Neural cell (in vitro differentiated cells): ENCODE measurements around the gene KIF6. TPM values are rescaled to one million over a fixed set of nuclear protein-coding genes. Genes with fewer than 3 reads are reported as not detected.

Experiments
- H2AFZ ChIP-seq: fragments of 200-600, 300-800 bp; sonication (generic), shearing (Covaris generic); 2 replicates; pipeline ENCODE4 v1.6.0; 2014; ENCODE audit warnings: low read depth, mild to moderate bottlenecking, antibody characterized with exemption, low read length, moderate library complexity
- H3F3A ChIP-seq: fragments of 200-600 bp; shearing (Covaris generic); 2 replicates; pipeline ENCODE4 v1.6.1; 2016; ENCODE audit warnings: mild to moderate bottlenecking, moderate library complexity, mixed read lengths, antibody characterized with exemption, low read length; ENCODE audit not compliant: insufficient read depth, poor library complexity, severe bottlenecking
- H3K27ac ChIP-seq: fragments of 200-600, 300-800 bp; sonication (generic), shearing (Covaris generic); 2 replicates; pipeline ENCODE4 v1.5.1; 2014; ENCODE audit warnings: mild to moderate bottlenecking, low read length, moderate library complexity
- H3K27me3 ChIP-seq: fragments of 300-800, 200-600 bp; sonication (generic), shearing (Covaris generic); 2 replicates; pipeline ENCODE4 v1.6.0; 2014; ENCODE audit warnings: mild to moderate bottlenecking, low read depth, low read length, moderate library complexity; ENCODE audit not compliant: insufficient read depth
- H3K36me3 ChIP-seq: fragments of 300-800, 200-600 bp; sonication (generic), shearing (Covaris generic); 2 replicates; pipeline ENCODE4 v1.5.1; 2014; ENCODE audit warnings: mild to moderate bottlenecking, antibody characterized with exemption, low read length, moderate library complexity; ENCODE audit not compliant: insufficient read depth
- H3K4me2 ChIP-seq: fragments of 300-800, 200-600 bp; sonication (generic), shearing (Covaris generic); 2 replicates; pipeline ENCODE4 v1.6.0; 2014; ENCODE audit warnings: mild to moderate bottlenecking, low read length
- H3K4me3 ChIP-seq: fragments of 300-800, 200-600 bp; sonication (generic), shearing (Covaris generic); 2 replicates; pipeline ENCODE4 v1.5.1; 2014; ENCODE audit warnings: mild to moderate bottlenecking, low read length, moderate library complexity
- H3K79me2 ChIP-seq: fragments of 200-600 bp; shearing (Covaris generic); replicated peaks from 2 replicates; pipeline ENCODE4 v1.6.0; 2014; ENCODE audit warnings: mild to moderate bottlenecking, low read length, moderate library complexity; ENCODE audit not compliant: insufficient read depth
- H3K9ac ChIP-seq: fragments of 300-800, 200-600 bp; sonication (generic), shearing (Covaris generic); 2 replicates; pipeline ENCODE4 v1.6.1; 2016; ENCODE audit warnings: mild to moderate bottlenecking, low read length, mixed read lengths
- H3K9me2 ChIP-seq: fragments of 200-600 bp; shearing (Covaris generic); 2 replicates; pipeline ENCODE4 v1.6.1; 2016; ENCODE audit warnings: mild to moderate bottlenecking, low read length, mixed read lengths; ENCODE audit not compliant: insufficient read depth
- H3K9me3 ChIP-seq: fragments of 200-600, 300-800 bp; sonication (generic), shearing (Covaris generic); 2 replicates; pipeline ENCODE4 v1.6.1; 2016; ENCODE audit warnings: mild to moderate bottlenecking, mixed run types, low read length, moderate library complexity, mixed read lengths
- H4K20me1 ChIP-seq: fragments of 200-600 bp; shearing (Covaris generic); 2 replicates; pipeline ENCODE4 v1.6.1; 2016; ENCODE audit warnings: mild to moderate bottlenecking, mixed run types; ENCODE audit not compliant: insufficient read depth
- CTCF ChIP-seq: fragments of 450-650 bp; IDR thresholded peaks from 2 replicates; pipeline ENCODE4 v1.5.1; 2014; ENCODE audit warnings: antibody characterized with exemption, mild to moderate bottlenecking, moderate library complexity; ENCODE audit not compliant: poor library complexity, severe bottlenecking
- EP300 ChIP-seq: fragments of 450-650 bp; conservative IDR thresholded peaks from 2 replicates; pipeline ENCODE4 v1.6.1; 2014; ENCODE audit warnings: antibody characterized with exemption, mild to moderate bottlenecking, moderate library complexity; ENCODE audit not compliant: poor library complexity, severe bottlenecking
- EZH2 ChIP-seq: fragments of 200-600, 300-800 bp; shearing (Covaris generic), sonication (generic); IDR thresholded peaks from 2 replicates; pipeline ENCODE4 v1.6.1; 2014; ENCODE audit warnings: antibody characterized with exemption, low read length, borderline replicate concordance, mild to moderate bottlenecking; ENCODE audit not compliant: insufficient read depth, poor library complexity, severe bottlenecking
- MXI1 ChIP-seq: fragments of 450-650 bp; conservative IDR thresholded peaks from 2 replicates; pipeline ENCODE4 v1.6.1; 2014; ENCODE audit warnings: antibody characterized with exemption, mild to moderate bottlenecking; ENCODE audit not compliant: poor library complexity, severe bottlenecking
- POLR2AphosphoS5 ChIP-seq: IDR thresholded peaks from 2 replicates; pipeline ENCODE4 v1.6.1; 2012
- RAD21 ChIP-seq: fragments of 450-650 bp; conservative IDR thresholded peaks from 2 replicates; pipeline ENCODE4 v1.6.1; 2014; ENCODE audit warnings: antibody characterized with exemption, mild to moderate bottlenecking, moderate library complexity
- REST ChIP-seq: IDR thresholded peaks from 2 replicates; pipeline ENCODE4 v1.6.1; 2012; ENCODE audit warnings: borderline replicate concordance
- SMC3 ChIP-seq: fragments of 450-650 bp; conservative IDR thresholded peaks from 2 replicates; pipeline ENCODE4 v1.6.1; 2014; ENCODE audit warnings: antibody characterized with exemption, mild to moderate bottlenecking, moderate library complexity; ENCODE audit not compliant: poor library complexity
- TAF1 ChIP-seq: IDR thresholded peaks from 2 replicates; pipeline ENCODE4 v1.6.1; 2012; ENCODE audit warnings: low read depth
- polyA plus RNA-seq: library from polyadenylated mRNA; depleted of rRNA; stranded (reverse); fragments of >200 nt; gene quantifications from 2 replicates; pipeline ENCODE4 v1.2.3, GENCODE V29; 2014

KIF6 gene
- polyA plus RNA-seq, 1 donor from 2014 or later, result 2.1 TPM

- no peaks in the 10 kb centered on the region for H3F3A ChIP-seq
- H3K36me3 ChIP-seq, result no peaks in the 10 kb centered on the region
- TF ChIP-seq POLR2AphosphoS5 (no peak), TAF1 (no peak), MXI1 (no peak), RAD21 (no peak), CTCF (no peak), SMC3 (no peak), EZH2 (no peak), EP300 (no peak), REST (no peak)
- no peaks in the 10 kb centered on the region for H3K9me2 ChIP-seq
- H3K27ac ChIP-seq, result no peak overlapping the region
- H3K79me2 ChIP-seq, result no peaks in the 10 kb centered on the region
- no peak overlapping the region for H3K9ac ChIP-seq
- H4K20me1 ChIP-seq, result no peaks in the 10 kb centered on the region
- no peaks in the 10 kb centered on the region for H3K9me3 ChIP-seq
- H3K4me3 ChIP-seq, result no peak overlapping the region
- no peak overlapping the region for H3K4me2 ChIP-seq
- H3K27me3 ChIP-seq, result no peaks in the 10 kb centered on the region
- H2AFZ ChIP-seq, result no peak overlapping the region
Observed at GRCh38 chr6:39685938-39686337, 39.3 kb downstream of the KIF6 start.

GRCh38 chr6:39685489-39685826 is 39.8 kb downstream of the KIF6 start:
- no peak overlapping the region for H3K27ac ChIP-seq
- H3K9me3 ChIP-seq, result no peaks in the 10 kb centered on the region
- no peak overlapping the region for H3K9ac ChIP-seq
- H3K27me3 ChIP-seq, result no peaks in the 10 kb centered on the region
- TF ChIP-seq EP300, result no peak
- TF ChIP-seq SMC3, result no peak
- no peak for TF ChIP-seq CTCF
- TF ChIP-seq REST, result no peak
- H3F3A ChIP-seq, result no peaks in the 10 kb centered on the region
- H2AFZ ChIP-seq, result no peak overlapping the region
- no peaks in the 10 kb centered on the region for H3K36me3 ChIP-seq
- H3K79me2 ChIP-seq, result no peaks in the 10 kb centered on the region
- no peaks in the 10 kb centered on the region for H3K9me2 ChIP-seq
- no peak overlapping the region for H3K4me3 ChIP-seq
- H3K4me2 ChIP-seq, result no peak overlapping the region
- no peaks in the 10 kb centered on the region for H4K20me1 ChIP-seq
